Muscle of arm (tissue), 12 donors: ENCODE measurements around the gene KIFC3. TPM values are rescaled to one million over a fixed set of nuclear protein-coding genes. Genes with fewer than 3 reads are reported as not detected.
"Not testable (repeated sequence)": the region's sequence is repeated elsewhere in the genome, so short reads cannot be mapped to it uniquely, and the experiment has no call there.

Experiments used
- DNase-seq: peaks from one replicate; pipeline ENCODE4 v3.0.0-alpha.2; 2013
- polyA plus RNA-seq, 12 donors: library from polyadenylated mRNA; unstranded; fragments of 120-200 nt; gene quantifications; one replicate each; pipeline ENCODE4 v1.2.1, GENCODE V29; 2013; ENCODE audit not compliant: insufficient read length in 12 of 12

The KIFC3 gene
- polyA plus RNA-seq, 12 donors: 10.8 to 70.4 (median 17.6) TPM; not detected in 1

GRCh38 chr16:57787519-57787905 lies 14.8 kb downstream of the KIFC3 start:
- DNase-seq: no peak

- DNase-seq: no peak
Measured at GRCh38 chr16:57786632-57787518, 15.4 kb downstream of the KIFC3 start.

- no peak for DNase-seq
Measured at GRCh38 chr16:57785924-57786323, 16.4 kb downstream of the KIFC3 start.

GRCh38 chr16:57785385-57785784 lies 16.9 kb downstream of the KIFC3 start:
- no peak for DNase-seq

GRCh38 chr16:57784334-57784733 lies 18.0 kb downstream of the KIFC3 start:
- DNase-seq: no peak

- DNase-seq: no peak
Measured at GRCh38 chr16:57783883-57784282, 18.4 kb downstream of the KIFC3 start.

GRCh38 chr16:57783116-57783515 lies 19.2 kb downstream of the KIFC3 start:
- DNase-seq: no peak

GRCh38 chr16:57782607-57783055 lies 19.7 kb downstream of the KIFC3 start:
- DNase-seq: not testable (repeated sequence)

GRCh38 chr16:57781741-57782606 lies 20.3 kb downstream of the KIFC3 start:
- DNase-seq: no peak

GRCh38 chr16:57781349-57781740 lies 20.9 kb downstream of the KIFC3 start:
- DNase-seq: no peak

- not testable (repeated sequence) for DNase-seq
Measured at GRCh38 chr16:57779836-57780235, 22.5 kb downstream of the KIFC3 start.

GRCh38 chr16:57778658-57779057 lies 23.6 kb downstream of the KIFC3 start:
- DNase-seq: no peak

GRCh38 chr16:57775661-57776469 lies 26.4 kb downstream of the KIFC3 start:
- no peak for DNase-seq

- DNase-seq: no peak
Measured at GRCh38 chr16:57774705-57775285, 27.5 kb downstream of the KIFC3 start.

- no peak for DNase-seq
Measured at GRCh38 chr16:57773655-57774295, 28.5 kb downstream of the KIFC3 start.

- DNase-seq: no peak
Measured at GRCh38 chr16:57773019-57773418, 29.3 kb downstream of the KIFC3 start.

- DNase-seq: no peak
Measured at GRCh38 chr16:57771141-57771785, 31.0 kb downstream of the KIFC3 start.

- no peak for DNase-seq
Measured at GRCh38 chr16:57770361-57770760, 31.9 kb downstream of the KIFC3 start.

- no peak for DNase-seq
Measured at GRCh38 chr16:57769541-57770145, 32.6 kb downstream of the KIFC3 start.
